Measurements from ENCODE around the gene PLB1. TPM values are rescaled to one million over a fixed set of nuclear protein-coding genes. Genes with fewer than 3 reads are reported as not detected.

The PLB1 gene
- total RNA-seq, 2 experiments from 2014 or later = 0.74 to 1.1 TPM

GRCh38 chr2:28608500-28609424 is 112.9 kb downstream of the PLB1 start:
- H3K4me1 Mint-ChIP-seq = peaks cover 40% of the 10 kb centered on the region
- CTCF ChIA-PET = interaction anchor here (1.7 to 8.7 kb wide), 5 partner anchors 8 to 143 kb away, joined by 4 to 57 read pairs (median 20); partner anchors contain the start of gene PPP1CB
- H3K36me3 Mint-ChIP-seq (ENCODE audit: low read depth) = peaks cover 27% of the 10 kb centered on the region
- no peak for DNase-seq
- no peaks in the 10 kb centered on the region for H3K27me3 Mint-ChIP-seq
- POLR2A ChIA-PET = no interaction called here
- H3K27ac Mint-ChIP-seq = no peak overlapping the region
- H3K4me3 Mint-ChIP-seq = no peak overlapping the region
- H3K9me3 Mint-ChIP-seq = no peaks in the 10 kb centered on the region

- ChIA-PET POLR2A (no interaction called here), CTCF (interaction anchor here (0.6 to 8.7 kb wide), 5 partner anchors 7 to 141 kb away, joined by 3 to 57 read pairs (median 5); partner anchors contain the start of gene PPP1CB)
- H3K27me3 Mint-ChIP-seq = no peaks in the 10 kb centered on the region
- no peak overlapping the region for H3K27ac Mint-ChIP-seq
- H3K36me3 Mint-ChIP-seq (ENCODE audit: low read depth) = peaks cover 25% of the 10 kb centered on the region
- no peak overlapping the region for H3K4me3 Mint-ChIP-seq
- H3K9me3 Mint-ChIP-seq = no peaks in the 10 kb centered on the region
- no peak for DNase-seq
- peaks cover 38% of the 10 kb centered on the region for H3K4me1 Mint-ChIP-seq
Observed at GRCh38 chr2:28610583-28611201, 114.8 kb downstream of the PLB1 start.

DNA sequence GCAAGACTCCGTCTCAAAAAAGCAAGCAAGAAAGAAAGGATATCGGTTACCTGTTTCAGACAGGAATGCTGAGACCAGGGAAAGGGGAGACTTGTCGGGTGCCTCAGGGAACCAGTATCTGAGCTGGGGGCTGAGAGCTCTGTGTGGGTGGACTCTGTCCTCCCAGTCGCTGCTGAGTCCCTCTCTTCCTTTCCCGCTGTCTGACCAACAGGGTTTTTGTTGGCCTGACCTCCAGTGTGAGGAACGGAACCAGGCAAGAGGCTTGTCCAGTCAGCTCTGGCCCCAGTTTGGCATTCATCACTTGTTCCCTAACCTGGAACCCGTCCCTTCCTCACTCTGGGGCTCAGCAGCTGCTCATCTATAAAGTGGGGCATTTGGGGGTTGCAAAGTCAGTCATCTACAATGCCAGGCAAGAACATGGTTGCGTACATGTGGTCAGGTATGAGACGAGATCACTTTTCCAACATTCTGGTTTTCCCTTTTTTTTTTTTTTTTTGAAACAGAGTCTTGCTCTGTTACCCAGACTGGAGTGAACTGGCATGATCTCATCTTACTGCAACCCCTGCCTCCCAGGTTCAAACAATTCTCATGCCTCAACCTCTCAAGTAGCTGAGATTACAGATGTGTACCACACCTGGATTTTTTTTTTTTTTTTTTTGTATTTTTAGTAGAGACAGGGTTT is 116.4 kb downstream of the PLB1 start:
- no peak for DNase-seq
- peaks cover 35% of the 10 kb centered on the region for H3K4me1 Mint-ChIP-seq
- H3K4me3 Mint-ChIP-seq = no peak overlapping the region
- H3K36me3 Mint-ChIP-seq (ENCODE audit: low read depth) = peaks cover 20% of the 10 kb centered on the region
- H3K27ac Mint-ChIP-seq = peak overlapping the region; percentile 28
- ChIA-PET POLR2A (interaction anchor here (1.3 kb wide), 1 partner anchor 140 kb away, joined by 4 read pairs; the partner anchor contains the start of gene PPP1CB), CTCF (interaction anchor here (0.6 to 8.7 kb wide), 8 partner anchors 11 to 674 kb away, joined by 3 to 57 read pairs (median 3); no protein-coding TSS in a partner anchor)
- H3K27me3 Mint-ChIP-seq = no peaks in the 10 kb centered on the region
- no peaks in the 10 kb centered on the region for H3K9me3 Mint-ChIP-seq

- no peaks in the 10 kb centered on the region for H3K9me3 Mint-ChIP-seq
- H3K4me1 Mint-ChIP-seq = peaks cover 40% of the 10 kb centered on the region
- peaks cover 18% of the 10 kb centered on the region for H3K36me3 Mint-ChIP-seq (ENCODE audit: low read depth)
- ChIA-PET CTCF (interaction anchor here (0.7 to 8.7 kb wide), 6 partner anchors 10 to 675 kb away, joined by 3 to 57 read pairs (median 6); no protein-coding TSS in a partner anchor), POLR2A (interaction anchor here (1.2 to 1.3 kb wide), 2 partner anchors 16 to 139 kb away, joined by 3 to 4 read pairs; partner anchors contain the start of gene PPP1CB)
- H3K4me3 Mint-ChIP-seq = no peak overlapping the region
- no peaks in the 10 kb centered on the region for H3K27me3 Mint-ChIP-seq
- H3K27ac Mint-ChIP-seq = no peak overlapping the region
- DNase-seq = peak; percentile 36
Observed at GRCh38 chr2:28613186-28613585, 117.3 kb downstream of the PLB1 start.

DNA sequence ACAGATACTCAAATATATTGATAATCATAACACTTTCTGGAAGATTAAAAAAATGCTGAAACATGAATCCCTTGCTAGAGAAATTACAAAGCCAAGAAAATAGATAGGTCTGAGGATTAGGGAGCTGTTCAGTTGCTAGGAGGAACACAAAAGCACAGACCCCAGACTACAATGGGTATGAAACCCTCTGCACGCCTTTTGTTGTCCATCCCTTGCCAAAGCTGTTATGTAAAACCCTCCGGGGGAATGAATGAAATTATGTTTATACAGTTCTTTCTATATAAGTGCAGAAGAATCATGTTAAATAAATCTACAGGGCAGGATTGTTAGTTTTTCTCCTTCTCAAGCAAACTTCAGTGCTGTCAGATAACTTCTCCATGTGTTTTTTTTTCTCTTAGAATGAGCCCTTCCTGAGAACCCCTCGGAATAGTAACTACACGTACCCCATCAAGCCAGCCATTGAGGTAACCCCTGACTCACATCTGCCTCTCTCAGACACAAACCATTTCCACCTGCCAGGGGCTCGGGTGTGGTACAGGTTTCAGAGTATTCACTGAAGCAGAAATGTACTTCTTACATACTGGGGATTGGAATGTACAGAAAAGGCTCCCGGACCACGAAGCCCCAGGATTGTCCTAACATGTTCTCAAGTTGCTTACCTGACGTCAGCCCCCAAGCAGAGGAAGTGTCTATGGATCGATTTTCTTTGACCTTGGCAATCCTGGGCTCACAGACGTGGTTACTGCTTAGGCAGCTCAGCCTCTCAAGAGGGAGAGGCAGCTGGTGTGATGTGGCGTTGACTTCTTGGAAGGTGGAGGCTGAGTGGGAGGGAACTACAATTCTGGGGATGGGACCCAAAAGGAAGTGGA is 118.0 kb downstream of the PLB1 start:
- ChIA-PET CTCF (interaction anchor here (0.7 to 8.7 kb wide), 4 partner anchors 9 to 138 kb away, joined by 3 to 57 read pairs (median 29); partner anchors contain the start of gene PPP1CB), POLR2A (interaction anchor here (1.2 kb wide), 1 partner anchor 16 kb away, joined by 3 read pairs; no protein-coding TSS in a partner anchor)
- no peak overlapping the region for H3K27ac Mint-ChIP-seq
- H3K4me1 Mint-ChIP-seq = peaks cover 42% of the 10 kb centered on the region
- H3K27me3 Mint-ChIP-seq = no peaks in the 10 kb centered on the region
- DNase-seq = peak; percentile 54
- no peaks in the 10 kb centered on the region for H3K9me3 Mint-ChIP-seq
- H3K36me3 Mint-ChIP-seq (ENCODE audit: low read depth) = peaks cover 14% of the 10 kb centered on the region
- H3K4me3 Mint-ChIP-seq = no peak overlapping the region

DNA sequence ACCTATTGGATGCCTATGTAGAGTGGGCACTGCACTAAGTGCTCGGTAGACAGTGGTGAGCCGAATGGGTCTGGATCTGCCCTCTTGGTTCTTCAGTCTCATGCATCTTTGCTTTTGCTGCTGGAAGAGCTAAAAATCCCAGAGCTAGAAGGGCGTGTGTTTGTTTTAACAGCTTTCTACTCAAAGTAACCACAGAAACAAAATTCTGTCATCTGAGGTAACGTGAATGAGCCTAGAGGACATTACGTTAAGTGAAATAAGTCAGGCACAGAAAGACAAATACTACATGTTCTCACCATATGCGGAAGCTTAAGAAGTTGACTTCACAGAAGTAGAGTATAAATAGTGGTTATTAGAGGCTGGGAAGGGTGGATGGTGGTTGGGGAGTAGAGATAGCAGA is 119.8 kb downstream of the PLB1 start:
- Mint-ChIP-seq H3K27ac (no peak overlapping the region), H3K27me3 (no peaks in the 10 kb centered on the region), H3K9me3 (no peaks in the 10 kb centered on the region), H3K4me3 (no peak overlapping the region), H3K36me3 (ENCODE audit: low read depth) (peaks cover 5% of the 10 kb centered on the region), H3K4me1 (peaks cover 46% of the 10 kb centered on the region)
- POLR2A ChIA-PET = no interaction called here
- peak; percentile 30 for DNase-seq
- CTCF ChIA-PET = interaction anchor here (1.2 to 8.7 kb wide), 8 partner anchors 7 to 53 kb away, joined by 3 to 57 read pairs (median 10); no protein-coding TSS in a partner anchor

DNA sequence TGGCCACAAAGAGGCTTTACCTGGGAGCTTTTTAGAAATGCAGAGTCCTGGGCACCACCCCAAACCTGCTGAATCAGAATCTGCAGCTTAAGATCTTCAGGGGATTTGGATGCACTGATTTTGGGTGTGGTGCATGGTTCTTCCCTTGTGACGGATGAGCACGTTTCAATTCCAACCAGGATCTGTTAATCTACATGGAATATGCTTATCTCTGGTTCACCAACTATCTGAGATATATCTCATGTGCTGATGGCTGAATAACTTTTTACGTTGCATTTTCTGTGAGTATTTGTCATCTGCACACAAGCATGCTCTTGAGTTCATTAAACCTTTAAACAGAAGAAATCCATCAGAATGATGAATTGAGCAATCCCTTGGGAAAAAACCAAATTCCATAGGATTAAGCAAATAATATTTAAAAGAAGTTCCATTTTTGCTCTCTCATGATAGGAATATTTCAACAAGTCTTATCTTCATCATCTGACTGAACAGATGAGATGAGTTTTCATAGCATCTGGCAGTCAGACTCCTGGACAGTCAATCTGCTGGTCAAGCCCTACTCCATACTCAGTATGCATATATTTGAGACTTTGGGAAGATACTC is 120.6 kb downstream of the PLB1 start:
- peaks cover 46% of the 10 kb centered on the region for H3K4me1 Mint-ChIP-seq
- no peaks in the 10 kb centered on the region for H3K9me3 Mint-ChIP-seq
- no peaks in the 10 kb centered on the region for H3K27me3 Mint-ChIP-seq
- H3K27ac Mint-ChIP-seq = peak overlapping the region; percentile 26
- ChIA-PET CTCF (interaction anchor here (0.8 to 8.7 kb wide), 8 partner anchors 6 to 136 kb away, joined by 3 to 57 read pairs (median 10); partner anchors contain the start of gene PPP1CB), POLR2A (no interaction called here)
- H3K36me3 Mint-ChIP-seq (ENCODE audit: low read depth) = peaks cover under 1% of the 10 kb centered on the region
- H3K4me3 Mint-ChIP-seq = no peak overlapping the region
- no peak for DNase-seq

- DNase-seq = no peak
- peaks cover 52% of the 10 kb centered on the region for H3K4me1 Mint-ChIP-seq
- no peaks in the 10 kb centered on the region for H3K9me3 Mint-ChIP-seq
- no peaks in the 10 kb centered on the region for H3K36me3 Mint-ChIP-seq (ENCODE audit: low read depth)
- H3K27ac Mint-ChIP-seq = no peak overlapping the region
- ChIA-PET POLR2A (no interaction called here), CTCF (interaction anchor here (0.8 to 3.5 kb wide), 4 partner anchors 11 to 134 kb away, joined by 3 to 20 read pairs (median 8); partner anchors contain the start of gene PPP1CB)
- no peaks in the 10 kb centered on the region for H3K27me3 Mint-ChIP-seq
- H3K4me3 Mint-ChIP-seq = no peak overlapping the region
Observed at GRCh38 chr2:28617502-28618184, 121.8 kb downstream of the PLB1 start.

GRCh38 chr2:28618221-28619141 is 122.6 kb downstream of the PLB1 start:
- H3K27me3 Mint-ChIP-seq = no peaks in the 10 kb centered on the region
- ChIA-PET CTCF (interaction anchor here (0.8 to 8.2 kb wide), 4 partner anchors 6 to 58 kb away, joined by 4 to 55 read pairs (median 14); no protein-coding TSS in a partner anchor), POLR2A (no interaction called here)
- peak overlapping the region; percentile 20 for H3K27ac Mint-ChIP-seq
- no peak overlapping the region for H3K4me3 Mint-ChIP-seq
- no peak for DNase-seq
- peaks cover 5% of the 10 kb centered on the region for H3K36me3 Mint-ChIP-seq (ENCODE audit: low read depth)
- H3K4me1 Mint-ChIP-seq = peaks cover 60% of the 10 kb centered on the region
- H3K9me3 Mint-ChIP-seq = no peaks in the 10 kb centered on the region
